Measurements from ENCODE around the gene TBX10.
"Not testable (repeated sequence)": the region's sequence is repeated elsewhere in the genome, so short reads cannot be mapped to it uniquely, and the experiment has no call there.

Gene TBX10

GRCh38 chr11:67630228-67630942, 9.2 kb downstream of the TBX10 start:
- peak; percentile 96 for DNase-seq

- peak; percentile 85 for DNase-seq
Observed at GRCh38 chr11:67629386-67630227, 10.0 kb downstream of the TBX10 start, which contains the start of gene NUDT8. TSS of gene NUDT8 (minus strand) at chr11:67629937. CDS start at chr11:67629911, 26 bp downstream.

- DNase-seq: no peak
Observed at GRCh38 chr11:67628710-67629385, 10.7 kb downstream of the TBX10 start.

GRCh38 chr11:67627812-67628624, 11.5 kb downstream of the TBX10 start:
- DNase-seq: no peak

- DNase-seq: no peak
Observed at GRCh38 chr11:67627441-67627811, 12.1 kb downstream of the TBX10 start.

GRCh38 chr11:67626970-67627369, 12.6 kb downstream of the TBX10 start:
- no peak for DNase-seq

- DNase-seq: not testable (repeated sequence)
Observed at GRCh38 chr11:67626131-67626833, 13.3 kb downstream of the TBX10 start.

GRCh38 chr11:67623795-67624194, 15.8 kb downstream of the TBX10 start:
- not testable (repeated sequence) for DNase-seq

GRCh38 chr11:67622905-67623304, 16.7 kb downstream of the TBX10 start:
- DNase-seq: not testable (repeated sequence)

GRCh38 chr11:67621928-67622327, 17.6 kb downstream of the TBX10 start:
- not testable (repeated sequence) for DNase-seq

- not testable (repeated sequence) for DNase-seq
Observed at GRCh38 chr11:67620621-67621020, 18.9 kb downstream of the TBX10 start.

GRCh38 chr11:67619683-67620618, 19.6 kb downstream of the TBX10 start:
- DNase-seq: not testable (repeated sequence)

GRCh38 chr11:67618901-67619659, 20.5 kb downstream of the TBX10 start:
- DNase-seq: not testable (repeated sequence)

- no peak for DNase-seq
Observed at GRCh38 chr11:67617243-67617953, 22.2 kb downstream of the TBX10 start.

- DNase-seq: no peak
Observed at GRCh38 chr11:67616431-67617242, 22.9 kb downstream of the TBX10 start.

- DNase-seq: peak; percentile 19
Observed at GRCh38 chr11:67615728-67616430, 23.7 kb downstream of the TBX10 start.

Measured in CD4-positive, alpha-beta T cell treated with Interferon gamma for 1 hour (primary cell).